HEK293 (cell line): Measurements from ENCODE around the gene SLC4A11.

Experiments
- CTCF ChIA-PET: fragments of 350-600 bp; formaldehyde crosslinking; extraction: SDS; loops from one replicate; lab custom pipeline; 2021; ENCODE audit warnings: antibody characterized with exemption; lab: Yijun Ruan, JAX
- POLR2A ChIA-PET: fragments of 300-600 bp; formaldehyde crosslinking; extraction: SDS; loops from one replicate; lab custom pipeline; 2020; ENCODE audit warnings: antibody characterized with exemption, inconsistent platforms; lab: Yijun Ruan, JAX
- H3K27ac ChIP-seq: fragments of 200-500 bp; sonication (Bioruptor generic); 2 replicates; pipeline ENCODE4 v1.5.1; 2014; ENCODE audit warnings: low read depth, low read length, control low read depth, inconsistent platforms; ENCODE audit errors: extremely low read depth
- H3K36me3 ChIP-seq, 2 experiments: fragments of 200-500 bp in 1 of 2; sonication (Bioruptor generic) in 1 of 2; 1 replicate in 1 of 2; 2 replicates in 1 of 2; pipeline ENCODE4 v1.5.1; 2014 to 2017; ENCODE audit warnings: inconsistent platforms in 2 of 2, low read length in 2 of 2; ENCODE audit not compliant: control insufficient read depth in 2 of 2, insufficient read depth in 1 of 2
- H3K4me1 ChIP-seq: fragments of 200-500 bp; sonication (Bioruptor generic); 2 replicates; pipeline ENCODE4 v1.5.1; 2014; ENCODE audit warnings: mild to moderate bottlenecking, low read length, inconsistent platforms; ENCODE audit not compliant: control insufficient read depth, insufficient read depth
- H3K4me3 ChIP-seq: 2 replicates; pipeline ENCODE4 v1.5.1; 2011; ENCODE audit warnings: low read depth, mild to moderate bottlenecking, control low read depth, low read length, moderate library complexity
- H3K9me3 ChIP-seq: fragments of 200-500 bp; sonication (Bioruptor generic); 2 replicates; pipeline ENCODE4 v1.5.1; 2014; ENCODE audit warnings: low read depth, low read length, inconsistent platforms; ENCODE audit not compliant: control insufficient read depth, insufficient read depth
- EGR2 ChIP-seq: fragments of 450-650 bp; formaldehyde crosslinking; IDR thresholded peaks from 2 replicates; pipeline ENCODE4 v1.5.1; 2016; ENCODE audit warnings: low read depth, missing biosample characterization, missing genetic modification characterization
- MEIS1 ChIP-seq: sonication (generic); formaldehyde crosslinking; IDR thresholded peaks from 2 replicates; pipeline ENCODE4 v1.8.1; 2022; ENCODE audit warnings: missing genetic modification reagents, mild to moderate bottlenecking, borderline replicate concordance
- ZFHX2 ChIP-seq: fragments of 450-650 bp; formaldehyde crosslinking; conservative IDR thresholded peaks from 2 replicates; pipeline ENCODE4 v1.5.1; 2016; ENCODE audit warnings: missing biosample characterization, missing genetic modification characterization
- ZNF157 ChIP-seq: fragments of 450-650 bp; formaldehyde crosslinking; IDR thresholded peaks from 2 replicates; pipeline ENCODE4 v1.5.1; 2016; ENCODE audit warnings: missing biosample characterization, missing genetic modification characterization
- ZNF175 ChIP-seq: fragments of 450-650 bp; formaldehyde crosslinking; IDR thresholded peaks from 2 replicates; pipeline ENCODE4 v1.5.1; 2016; ENCODE audit warnings: missing biosample characterization, missing genetic modification characterization
- ZNF223 ChIP-seq: fragments of 450-650 bp; formaldehyde crosslinking; IDR thresholded peaks from 2 replicates; pipeline ENCODE4 v1.5.1; 2016; ENCODE audit warnings: missing biosample characterization, missing genetic modification characterization
- ZNF311 ChIP-seq: fragments of 450-650 bp; formaldehyde crosslinking; IDR thresholded peaks from 2 replicates; pipeline ENCODE4 v1.5.1; 2017; ENCODE audit warnings: missing biosample characterization, missing genetic modification characterization, borderline replicate concordance
- ZNF596 ChIP-seq: fragments of 450-650 bp; IDR thresholded peaks from 2 replicates; pipeline ENCODE4 v1.5.0; 2018; ENCODE audit warnings: missing biosample characterization, mild to moderate bottlenecking, missing genetic modification characterization, moderate library complexity
- ZNF664 ChIP-seq: fragments of 450-650 bp; formaldehyde crosslinking; IDR thresholded peaks from 2 replicates; pipeline ENCODE4 v1.5.1; 2016; ENCODE audit warnings: missing biosample characterization, missing genetic modification characterization
- ZNF791 ChIP-seq: fragments of 450-650 bp; formaldehyde crosslinking; IDR thresholded peaks from 2 replicates; pipeline ENCODE4 v1.5.1; 2016; ENCODE audit warnings: missing biosample characterization, missing genetic modification characterization
- TF ChIP-seq, protein P1 (sequence below): sonication (generic); formaldehyde crosslinking; IDR thresholded peaks from 2 replicates; pipeline ENCODE4 v1.8.1; 2022; ENCODE audit warnings: mild to moderate bottlenecking, moderate library complexity, missing genetic modification reagents
- TF ChIP-seq, protein P2 (sequence below): fragments of 450-650 bp; formaldehyde crosslinking; optimal IDR thresholded peaks from 2 replicates; pipeline ENCODE3; 2016; ENCODE audit warnings: missing biosample characterization, mild to moderate bottlenecking, missing genetic modification characterization
- TF ChIP-seq, protein P3 (sequence below): fragments of 450-650 bp; formaldehyde crosslinking; IDR thresholded peaks from 2 replicates; pipeline ENCODE4 v1.5.1; 2016; ENCODE audit warnings: missing biosample characterization, missing genetic modification characterization
- TF ChIP-seq, protein P4 (sequence below): fragments of 450-650 bp; formaldehyde crosslinking; IDR thresholded peaks from 2 replicates; pipeline ENCODE4 v1.5.1; 2016; ENCODE audit warnings: missing biosample characterization, missing genetic modification characterization

Gene SLC4A11

DNA sequence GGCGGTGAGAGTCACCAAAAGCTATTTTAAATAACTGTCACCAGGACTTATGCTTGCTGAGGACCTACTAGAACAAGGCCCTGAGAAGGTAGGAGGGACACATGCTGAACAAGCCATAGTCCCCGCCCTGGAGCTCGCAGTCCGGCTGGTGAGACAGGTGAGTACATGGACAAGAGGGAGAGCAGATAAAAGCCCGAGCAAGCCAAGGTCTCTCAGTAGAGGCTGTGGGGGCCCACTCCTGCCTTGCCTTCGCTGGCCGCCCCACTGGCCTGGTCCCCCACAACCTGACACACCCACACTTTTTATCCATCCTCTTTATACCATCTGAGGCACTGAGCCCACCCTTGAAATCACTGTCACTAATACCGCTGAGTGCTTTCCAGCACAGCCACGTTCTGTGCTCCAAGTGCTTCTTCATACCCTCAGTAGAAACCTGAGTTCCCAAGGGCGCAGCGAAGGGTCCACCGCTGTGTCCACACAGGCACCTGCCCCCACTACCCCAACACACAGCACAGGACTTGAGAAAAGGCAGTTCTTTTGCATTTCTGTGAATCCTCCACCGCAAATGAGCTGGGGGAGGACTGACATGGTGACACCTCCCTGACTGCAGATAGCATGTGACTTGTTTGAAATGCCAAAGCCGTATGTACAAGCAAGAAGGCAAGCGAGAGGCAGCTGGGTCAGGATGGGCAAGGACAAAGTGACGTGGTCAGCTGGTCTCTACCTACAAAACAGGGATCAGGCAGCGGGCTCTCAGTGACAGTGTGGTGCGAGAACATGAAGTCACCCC lies 46.6 kb downstream of the SLC4A11 start (continued):
- TF ChIP-seq, protein P1, sequence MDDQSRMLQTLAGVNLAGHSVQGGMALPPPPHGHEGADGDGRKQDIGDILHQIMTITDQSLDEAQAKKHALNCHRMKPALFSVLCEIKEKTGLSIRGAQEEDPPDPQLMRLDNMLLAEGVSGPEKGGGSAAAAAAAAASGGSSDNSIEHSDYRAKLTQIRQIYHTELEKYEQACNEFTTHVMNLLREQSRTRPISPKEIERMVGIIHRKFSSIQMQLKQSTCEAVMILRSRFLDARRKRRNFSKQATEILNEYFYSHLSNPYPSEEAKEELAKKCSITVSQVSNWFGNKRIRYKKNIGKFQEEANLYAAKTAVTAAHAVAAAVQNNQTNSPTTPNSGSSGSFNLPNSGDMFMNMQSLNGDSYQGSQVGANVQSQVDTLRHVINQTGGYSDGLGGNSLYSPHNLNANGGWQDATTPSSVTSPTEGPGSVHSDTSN = no peak
- no peak for TF ChIP-seq ZNF223 (tag by site-specific recombination)
- TF ChIP-seq, protein P2, sequence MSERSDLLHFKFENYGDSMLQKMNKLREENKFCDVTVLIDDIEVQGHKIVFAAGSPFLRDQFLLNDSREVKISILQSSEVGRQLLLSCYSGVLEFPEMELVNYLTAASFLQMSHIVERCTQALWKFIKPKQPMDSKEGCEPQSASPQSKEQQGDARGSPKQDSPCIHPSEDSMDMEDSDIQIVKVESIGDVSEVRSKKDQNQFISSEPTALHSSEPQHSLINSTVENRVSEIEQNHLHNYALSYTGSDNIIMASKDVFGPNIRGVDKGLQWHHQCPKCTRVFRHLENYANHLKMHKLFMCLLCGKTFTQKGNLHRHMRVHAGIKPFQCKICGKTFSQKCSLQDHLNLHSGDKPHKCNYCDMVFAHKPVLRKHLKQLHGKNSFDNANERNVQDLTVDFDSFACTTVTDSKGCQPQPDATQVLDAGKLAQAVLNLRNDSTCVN = no peak
- TF ChIP-seq ZNF175 (tag by site-specific recombination) = no peak
- TF ChIP-seq, protein P3, sequence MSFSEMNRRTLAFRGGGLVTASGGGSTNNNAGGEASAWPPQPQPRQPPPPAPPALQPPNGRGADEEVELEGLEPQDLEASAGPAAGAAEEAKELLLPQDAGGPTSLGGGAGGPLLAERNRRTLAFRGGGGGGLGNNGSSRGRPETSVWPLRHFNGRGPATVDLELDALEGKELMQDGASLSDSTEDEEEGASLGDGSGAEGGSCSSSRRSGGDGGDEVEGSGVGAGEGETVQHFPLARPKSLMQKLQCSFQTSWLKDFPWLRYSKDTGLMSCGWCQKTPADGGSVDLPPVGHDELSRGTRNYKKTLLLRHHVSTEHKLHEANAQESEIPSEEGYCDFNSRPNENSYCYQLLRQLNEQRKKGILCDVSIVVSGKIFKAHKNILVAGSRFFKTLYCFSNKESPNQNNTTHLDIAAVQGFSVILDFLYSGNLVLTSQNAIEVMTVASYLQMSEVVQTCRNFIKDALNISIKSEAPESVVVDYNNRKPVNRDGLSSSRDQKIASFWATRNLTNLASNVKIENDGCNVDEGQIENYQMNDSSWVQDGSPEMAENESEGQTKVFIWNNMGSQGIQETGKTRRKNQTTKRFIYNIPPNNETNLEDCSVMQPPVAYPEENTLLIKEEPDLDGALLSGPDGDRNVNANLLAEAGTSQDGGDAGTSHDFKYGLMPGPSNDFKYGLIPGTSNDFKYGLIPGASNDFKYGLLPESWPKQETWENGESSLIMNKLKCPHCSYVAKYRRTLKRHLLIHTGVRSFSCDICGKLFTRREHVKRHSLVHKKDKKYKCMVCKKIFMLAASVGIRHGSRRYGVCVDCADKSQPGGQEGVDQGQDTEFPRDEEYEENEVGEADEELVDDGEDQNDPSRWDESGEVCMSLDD (tag by site-specific recombination) = no peak
- no peak for TF ChIP-seq ZNF311

DNA sequence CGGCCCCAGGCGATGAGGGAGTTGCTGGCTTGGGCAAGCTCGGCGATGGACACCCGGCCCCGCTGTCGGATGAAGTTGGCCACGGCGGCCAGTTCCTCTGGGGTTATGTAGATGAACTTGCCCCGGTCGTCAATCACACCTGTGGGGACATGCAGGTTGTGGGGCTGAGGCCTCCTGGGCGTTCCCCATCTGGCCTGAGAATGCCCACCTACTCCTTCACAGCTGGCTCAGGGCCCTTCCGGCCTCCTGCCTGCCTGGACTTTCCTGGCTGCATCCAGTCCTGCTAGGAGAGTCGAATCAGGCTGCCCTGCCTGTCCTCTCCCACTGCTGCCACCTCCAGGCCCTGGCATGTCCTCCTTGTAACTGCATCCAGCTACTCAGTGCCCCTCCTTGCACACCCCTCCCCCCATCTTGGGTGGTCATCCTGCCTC lies 48.3 kb downstream of the SLC4A11 start:
- Histone ChIP-seq H3K27ac (peak overlapping the region; percentile 8; the same call in 1 of the 2 replicates), H3K4me1 (no peaks in the 10 kb centered on the region), H3K36me3 (peaks cover 32 to 70% of the 10 kb centered on the region in 2 experiments), H3K9me3 (no peaks in the 10 kb centered on the region), H3K4me3 (no peak overlapping the region)
- ChIA-PET POLR2A (interaction anchor here (0.6 to 1.2 kb wide), 2 partner anchors 13 to 1900 kb away, joined by 3 to 4 read pairs; no protein-coding TSS in a partner anchor), CTCF (no interaction called here)
- TF ChIP-seq ZNF157 (tag by site-specific recombination) (no peak), ZNF664 (tag by site-specific recombination) (no peak), ZNF791 (tag by site-specific recombination) (no peak), ZFHX2 (tag by site-specific recombination) (no peak), ZNF596 (tag by site-specific recombination) (no peak)
- TF ChIP-seq, protein P4, sequence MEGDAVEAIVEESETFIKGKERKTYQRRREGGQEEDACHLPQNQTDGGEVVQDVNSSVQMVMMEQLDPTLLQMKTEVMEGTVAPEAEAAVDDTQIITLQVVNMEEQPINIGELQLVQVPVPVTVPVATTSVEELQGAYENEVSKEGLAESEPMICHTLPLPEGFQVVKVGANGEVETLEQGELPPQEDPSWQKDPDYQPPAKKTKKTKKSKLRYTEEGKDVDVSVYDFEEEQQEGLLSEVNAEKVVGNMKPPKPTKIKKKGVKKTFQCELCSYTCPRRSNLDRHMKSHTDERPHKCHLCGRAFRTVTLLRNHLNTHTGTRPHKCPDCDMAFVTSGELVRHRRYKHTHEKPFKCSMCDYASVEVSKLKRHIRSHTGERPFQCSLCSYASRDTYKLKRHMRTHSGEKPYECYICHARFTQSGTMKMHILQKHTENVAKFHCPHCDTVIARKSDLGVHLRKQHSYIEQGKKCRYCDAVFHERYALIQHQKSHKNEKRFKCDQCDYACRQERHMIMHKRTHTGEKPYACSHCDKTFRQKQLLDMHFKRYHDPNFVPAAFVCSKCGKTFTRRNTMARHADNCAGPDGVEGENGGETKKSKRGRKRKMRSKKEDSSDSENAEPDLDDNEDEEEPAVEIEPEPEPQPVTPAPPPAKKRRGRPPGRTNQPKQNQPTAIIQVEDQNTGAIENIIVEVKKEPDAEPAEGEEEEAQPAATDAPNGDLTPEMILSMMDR (tag by site-specific recombination) = peak; percentile 14; the same call in 1 of the 2 replicates

DNA sequence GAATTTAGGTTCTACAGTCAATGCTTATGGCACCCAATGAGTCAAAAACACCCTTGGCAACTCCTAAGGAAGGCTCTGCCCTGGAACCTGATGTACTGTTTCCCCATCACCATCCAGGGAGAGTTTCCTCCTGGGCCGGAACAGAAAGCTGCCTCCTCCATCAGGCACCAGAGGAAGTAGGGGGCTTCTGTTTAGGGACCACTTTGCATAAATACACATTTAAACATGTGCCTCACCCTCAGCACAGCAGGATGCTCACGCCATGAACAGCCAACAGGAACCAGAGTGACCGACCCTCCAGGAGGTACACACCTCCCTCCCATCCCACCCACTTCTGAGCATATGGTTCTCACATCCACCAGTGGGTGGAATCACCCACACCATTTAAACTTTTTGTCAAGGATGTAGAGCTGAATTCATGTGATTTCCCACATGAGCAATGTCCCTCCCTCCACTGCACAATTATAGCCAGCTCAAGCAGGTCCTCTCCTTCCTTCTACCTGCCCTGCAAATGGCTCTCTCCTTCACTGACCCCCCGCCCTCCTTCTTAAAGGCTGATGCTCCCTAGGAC lies 49.3 kb downstream of the SLC4A11 start:
- ChIA-PET CTCF (no interaction called here), POLR2A (interaction anchor here (0.6 to 1.1 kb wide), 4 partner anchors 14 to 144 kb away, joined by 3 to 5 read pairs (median 3); no protein-coding TSS in a partner anchor)
- H3K36me3 ChIP-seq = peaks cover 24 to 59% of the 10 kb centered on the region in 2 experiments

More for the DNA sequence above, 49.3 kb downstream of the SLC4A11 start:
- Histone ChIP-seq H3K4me3 (no peak overlapping the region), H3K27ac (no peak overlapping the region), H3K4me1 (no peaks in the 10 kb centered on the region), H3K9me3 (no peaks in the 10 kb centered on the region)
- peak; percentile 82 for TF ChIP-seq EGR2 (tag by site-specific recombination)
- TF ChIP-seq, protein P1 = no peak
- no peak for TF ChIP-seq MEIS1
- peak; percentile 84 for TF ChIP-seq ZFHX2 (tag by site-specific recombination)
